Measurements from ENCODE around the gene CASP9.

Gene CASP9

GRCh38 chr1:15444468-15445389, 79.3 kb downstream of the CASP9 start:
- FAIRE-seq = no peak

GRCh38 chr1:15443281-15443680, 80.7 kb downstream of the CASP9 start:
- no peak for FAIRE-seq

- no peak for FAIRE-seq
Measured at GRCh38 chr1:15442759-15443158, 81.3 kb downstream of the CASP9 start.

GRCh38 chr1:15442119-15442518, 81.9 kb downstream of the CASP9 start:
- no peak for FAIRE-seq

Measured in TTC549 (cell line).